Measurements from ENCODE around the gene DAP3.
"Not testable (repeated sequence)": the region's sequence is repeated elsewhere in the genome, so short reads cannot be mapped to it uniquely, and the experiment has no call there.

The DAP3 gene

GRCh38 chr1:155648207-155649147 lies 40.4 kb upstream of the DAP3 start:
- TF ChIP-seq CTCF (IDR thresholded peaks at IDR 0.05; ENCODE audit: extremely low read depth, insufficient read depth, missing control alignments), result no peak
- DNase-seq (ENCODE audit: low spot score), result no peak
- in situ Hi-C loops (cut with MboI; ENCODE audit: low pct_unique_long_range_greater_than_20kb, low sequenced_read_pairs, unreplicated experiment), result no loop called here

GRCh38 chr1:155649676-155650075 lies 39.2 kb upstream of the DAP3 start:
- DNase-seq (ENCODE audit: low spot score), result no peak
- TF ChIP-seq CTCF (IDR thresholded peaks at IDR 0.05; ENCODE audit: extremely low read depth, insufficient read depth, missing control alignments), result no peak
- in situ Hi-C loops (cut with MboI; ENCODE audit: low pct_unique_long_range_greater_than_20kb, low sequenced_read_pairs, unreplicated experiment), result no loop called here

- TF ChIP-seq CTCF (IDR thresholded peaks at IDR 0.05; ENCODE audit: extremely low read depth, insufficient read depth, missing control alignments), result no peak
- DNase-seq (ENCODE audit: low spot score), result no peak
- in situ Hi-C loops (cut with MboI; ENCODE audit: low pct_unique_long_range_greater_than_20kb, low sequenced_read_pairs, unreplicated experiment), result no loop called here
These were observed 38.6 kb upstream of the DAP3 start for GRCh38 chr1:155650231-155650757.

- DNase-seq (ENCODE audit: low spot score), result no peak
- TF ChIP-seq CTCF (IDR thresholded peaks at IDR 0.05; ENCODE audit: extremely low read depth, insufficient read depth, missing control alignments), result no peak
- in situ Hi-C loops (cut with MboI; ENCODE audit: low pct_unique_long_range_greater_than_20kb, low sequenced_read_pairs, unreplicated experiment), result no loop called here
These were observed 36.8 kb upstream of the DAP3 start for GRCh38 chr1:155651861-155652661.

GRCh38 chr1:155652951-155653350 lies 35.9 kb upstream of the DAP3 start:
- TF ChIP-seq CTCF (IDR thresholded peaks at IDR 0.05; ENCODE audit: extremely low read depth, insufficient read depth, missing control alignments), result no peak
- in situ Hi-C loops (cut with MboI; ENCODE audit: low pct_unique_long_range_greater_than_20kb, low sequenced_read_pairs, unreplicated experiment), result no loop called here
- no peak for DNase-seq (ENCODE audit: low spot score)

- in situ Hi-C loops (cut with MboI; ENCODE audit: low pct_unique_long_range_greater_than_20kb, low sequenced_read_pairs, unreplicated experiment), result no loop called here
- DNase-seq (ENCODE audit: low spot score), result no peak
- TF ChIP-seq CTCF (IDR thresholded peaks at IDR 0.05; ENCODE audit: extremely low read depth, insufficient read depth, missing control alignments), result no peak
These were observed 31.4 kb upstream of the DAP3 start for GRCh38 chr1:155657463-155657862.

- in situ Hi-C loops (cut with MboI; ENCODE audit: low pct_unique_long_range_greater_than_20kb, low sequenced_read_pairs, unreplicated experiment); DNase-seq (ENCODE audit: low spot score): not testable (repeated sequence)
These were observed 27.7 kb upstream of the DAP3 start for GRCh38 chr1:155661239-155661638.

Measured in GM13977 (cell line).